Stimulated activated CD4-positive, alpha-beta T cell treated with anti-CD3 and anti-CD28 coated beads, Interleukin-15, amount 100 ng/mL, for 48 hours (primary cell): Measurements from ENCODE around the gene NME1.
"Not testable (repeated sequence)": the region's sequence is repeated elsewhere in the genome, so short reads cannot be mapped to it uniquely, and the experiment has no call there.

Experiments used
- DNase-seq, 2 donors: peaks; one replicate each; pipeline ENCODE4 v3.0.0-alpha.2; 2020; ENCODE audit warnings: low read depth in 2 of 2

NME1 gene

GRCh38 chr17:51153210-51154072 lies at the start of gene NME1:
Gene NME1 (plus strand): TSS chr17:51153559. CDS start chr17:51155655, 2,096 bp downstream.
- peak; percentile 93 to 95 for DNase-seq

- no peak for DNase-seq
These were observed 45.6 kb upstream of the NME1 start for GRCh38 chr17:51107778-51108177.

- DNase-seq, result not testable (repeated sequence)
These were observed 40.8 kb upstream of the NME1 start for GRCh38 chr17:51112303-51113222.

- no peak for DNase-seq
These were observed 38.2 kb upstream of the NME1 start for GRCh38 chr17:51115179-51115578.

GRCh38 chr17:51118330-51119195 lies 34.8 kb upstream of the NME1 start:
- DNase-seq, result no peak

GRCh38 chr17:51119415-51120356 lies 33.7 kb upstream of the NME1 start:
- DNase-seq, result no peak

GRCh38 chr17:51120357-51120738 lies 33.0 kb upstream of the NME1 start:
- DNase-seq, result peak; percentile 29 to 31

- DNase-seq, result peak; percentile 82 to 86
These were observed 32.4 kb upstream of the NME1 start, which contains the start of gene SPAG9 for GRCh38 chr17:51120739-51121619. Gene SPAG9 (minus strand): TSS chr17:51120868. CDS start chr17:51120656, 212 bp downstream.

GRCh38 chr17:51121620-51122472 lies 31.5 kb upstream of the NME1 start:
- DNase-seq, result peak; percentile 87 to 89

GRCh38 chr17:51122473-51123115 lies 30.8 kb upstream of the NME1 start:
- not testable (repeated sequence) for DNase-seq

- no peak for DNase-seq
These were observed 28.5 kb upstream of the NME1 start for GRCh38 chr17:51124640-51125503.

GRCh38 chr17:51128076-51128475 lies 25.3 kb upstream of the NME1 start:
- DNase-seq, result no peak

- DNase-seq, result no peak
These were observed 20.4 kb upstream of the NME1 start for GRCh38 chr17:51132964-51133319.

GRCh38 chr17:51133365-51133764 lies 20.0 kb upstream of the NME1 start:
- no peak for DNase-seq

- no peak for DNase-seq
These were observed 17.4 kb upstream of the NME1 start for GRCh38 chr17:51135956-51136355.

GRCh38 chr17:51142597-51142996 lies 10.8 kb upstream of the NME1 start:
- no peak for DNase-seq
